ENCODE data around the gene LETMD1.
A peak's percentile ranks its signal among the peaks of the same experiment; 100 is the strongest.

The LETMD1 gene

GRCh38 chr12:51071663-51072062, 23.5 kb downstream of the LETMD1 start:
- no peak overlapping the region for H2AFZ ChIP-seq (ENCODE audit: low read length)
- TF ChIP-seq CTCF (conservative IDR thresholded peaks at IDR 0.05; ENCODE audit: low read length) (no peak), EZH2phosphoT487 (IDR thresholded peaks at IDR 0.05; ENCODE audit: borderline replicate concordance) (no peak)
- H3K4me3 ChIP-seq (ENCODE audit: low read length, poor library complexity, severe bottlenecking), result no peak overlapping the region
- H3K9ac ChIP-seq (ENCODE audit: low read depth, low read length, poor library complexity, severe bottlenecking), result no peak overlapping the region
- peaks cover 23% of the 10 kb centered on the region for H3K79me2 ChIP-seq (ENCODE audit: insufficient read depth, low read length)
- no peaks in the 10 kb centered on the region for H3K27me3 ChIP-seq (ENCODE audit: insufficient read depth, low read length, poor library complexity, severe bottlenecking)
- H3K4me2 ChIP-seq (ENCODE audit: low read depth, low read length, poor library complexity, severe bottlenecking), result no peak overlapping the region
- H3F3A ChIP-seq (ENCODE audit: low read depth), result no peaks in the 10 kb centered on the region
- no peaks in the 10 kb centered on the region for H3K9me2 ChIP-seq (replicated peaks; ENCODE audit: low read depth, low read length)
- H3K36me3 ChIP-seq (ENCODE audit: insufficient read depth, low read length), result peaks cover 65% of the 10 kb centered on the region
- peaks cover 6% of the 10 kb centered on the region for H4K20me1 ChIP-seq (ENCODE audit: insufficient read depth, low read length, poor library complexity, severe bottlenecking)
- no peaks in the 10 kb centered on the region for H3K9me3 ChIP-seq (ENCODE audit: insufficient read depth, low read depth, low read length)
- H3K4me1 ChIP-seq (ENCODE audit: insufficient read depth, low read length, poor library complexity, severe bottlenecking), result peaks cover 12% of the 10 kb centered on the region

- H2AFZ ChIP-seq (ENCODE audit: low read length), result no peak overlapping the region
- H3K4me2 ChIP-seq (ENCODE audit: low read depth, low read length, poor library complexity, severe bottlenecking), result peak overlapping the region; percentile 65
- no peaks in the 10 kb centered on the region for H3K27me3 ChIP-seq (ENCODE audit: insufficient read depth, low read length, poor library complexity, severe bottlenecking)
- peaks cover 36% of the 10 kb centered on the region for H3K36me3 ChIP-seq (ENCODE audit: insufficient read depth, low read length)
- peaks cover 47% of the 10 kb centered on the region for H3K79me2 ChIP-seq (ENCODE audit: insufficient read depth, low read length)
- H4K20me1 ChIP-seq (ENCODE audit: insufficient read depth, low read length, poor library complexity, severe bottlenecking), result peaks cover 10% of the 10 kb centered on the region
- H3K9me2 ChIP-seq (replicated peaks; ENCODE audit: low read depth, low read length), result no peaks in the 10 kb centered on the region
- H3K9ac ChIP-seq (ENCODE audit: low read depth, low read length, poor library complexity, severe bottlenecking), result no peak overlapping the region
- no peak for TF ChIP-seq CTCF (conservative IDR thresholded peaks at IDR 0.05; ENCODE audit: low read length)
- TF ChIP-seq EZH2phosphoT487 (IDR thresholded peaks at IDR 0.05; ENCODE audit: borderline replicate concordance), result no peak
- peaks cover 32% of the 10 kb centered on the region for H3K4me1 ChIP-seq (ENCODE audit: insufficient read depth, low read length, poor library complexity, severe bottlenecking)
- no peaks in the 10 kb centered on the region for H3K9me3 ChIP-seq (ENCODE audit: insufficient read depth, low read depth, low read length)
- peaks cover 4% of the 10 kb centered on the region; the same call in 1 of the 2 replicates for H3F3A ChIP-seq (ENCODE audit: low read depth)
- H3K4me3 ChIP-seq (ENCODE audit: low read length, poor library complexity, severe bottlenecking), result peak overlapping the region; percentile 37
Measured at GRCh38 chr12:51075390-51075789, 27.3 kb downstream of the LETMD1 start.

- H3K36me3 ChIP-seq (ENCODE audit: insufficient read depth, low read length), result peaks cover 27% of the 10 kb centered on the region
- peak overlapping the region; percentile 21 for H3K9ac ChIP-seq (ENCODE audit: low read depth, low read length, poor library complexity, severe bottlenecking)
- H4K20me1 ChIP-seq (ENCODE audit: insufficient read depth, low read length, poor library complexity, severe bottlenecking), result peaks cover 13% of the 10 kb centered on the region
- H3K4me2 ChIP-seq (ENCODE audit: low read depth, low read length, poor library complexity, severe bottlenecking), result peak overlapping the region; percentile 65
- no peak overlapping the region for H2AFZ ChIP-seq (ENCODE audit: low read length)
- H3K79me2 ChIP-seq (ENCODE audit: insufficient read depth, low read length), result peaks cover 56% of the 10 kb centered on the region
- H3F3A ChIP-seq (ENCODE audit: low read depth), result peaks cover 4% of the 10 kb centered on the region; the same call in 1 of the 2 replicates
- no peaks in the 10 kb centered on the region for H3K9me3 ChIP-seq (ENCODE audit: insufficient read depth, low read depth, low read length)
- H3K4me1 ChIP-seq (ENCODE audit: insufficient read depth, low read length, poor library complexity, severe bottlenecking), result peaks cover 39% of the 10 kb centered on the region
- H3K27me3 ChIP-seq (ENCODE audit: insufficient read depth, low read length, poor library complexity, severe bottlenecking), result no peaks in the 10 kb centered on the region
- TF ChIP-seq EZH2phosphoT487 (IDR thresholded peaks at IDR 0.05; ENCODE audit: borderline replicate concordance) (no peak), CTCF (conservative IDR thresholded peaks at IDR 0.05; ENCODE audit: low read length) (no peak)
- peak overlapping the region; percentile 33 for H3K4me3 ChIP-seq (ENCODE audit: low read length, poor library complexity, severe bottlenecking)
- H3K9me2 ChIP-seq (replicated peaks; ENCODE audit: low read depth, low read length), result no peaks in the 10 kb centered on the region
Measured at GRCh38 chr12:51076236-51076930, 28.3 kb downstream of the LETMD1 start.
